H9 (cell line): ENCODE results near the gene PHOX2A. TPM values are rescaled to one million over a fixed set of nuclear protein-coding genes. Genes with fewer than 3 reads are reported as not detected.

Source experiments
- DNase-seq: peaks from one replicate; pipeline ENCODE4 v3.0.0-alpha.2; 2017
- H2AFZ ChIP-seq: one replicate; pipeline ENCODE4 v1.6.1; 2013; ENCODE audit warnings: mild to moderate bottlenecking, low read length, control low read depth, moderate library complexity
- H2AK5ac ChIP-seq: 2 replicates; pipeline ENCODE4 v1.6.1; 2013; ENCODE audit warnings: low read length, control low read depth, mixed read lengths; ENCODE audit not compliant: insufficient read length
- H2BK120ac ChIP-seq: one replicate; pipeline ENCODE4 v1.6.1; 2013; ENCODE audit warnings: low read depth, mild to moderate bottlenecking, low read length, control low read depth, inconsistent platforms; ENCODE audit not compliant: poor library complexity, severe bottlenecking
- H2BK12ac ChIP-seq: 2 replicates; pipeline ENCODE4 v1.6.1; 2013; ENCODE audit warnings: low read length, control low read depth, mixed read lengths, low read depth; ENCODE audit not compliant: insufficient read length
- H2BK15ac ChIP-seq: 2 replicates; pipeline ENCODE4 v1.6.1; 2013; ENCODE audit warnings: low read depth, low read length, control low read depth
- H2BK20ac ChIP-seq: one replicate; pipeline ENCODE4 v1.6.1; 2013; ENCODE audit warnings: low read depth, mild to moderate bottlenecking, low read length, control low read depth, inconsistent platforms; ENCODE audit not compliant: poor library complexity, severe bottlenecking
- H2BK5ac ChIP-seq: 2 replicates; pipeline ENCODE4 v1.6.1; 2013; ENCODE audit warnings: low read length, control low read depth, mixed read lengths; ENCODE audit not compliant: insufficient read length
- H3K14ac ChIP-seq: 2 replicates; pipeline ENCODE4 v1.6.1; 2013; ENCODE audit warnings: low read length, control low read depth; ENCODE audit not compliant: insufficient read depth
- H3K18ac ChIP-seq: 2 replicates; pipeline ENCODE4 v1.6.1; 2013; ENCODE audit warnings: low read depth, mild to moderate bottlenecking, mixed read lengths, low read length, control low read depth; ENCODE audit not compliant: insufficient read length
- H3K23ac ChIP-seq: 2 replicates; pipeline ENCODE4 v1.6.1; 2013; ENCODE audit warnings: low read length, control low read depth, mixed read lengths, low read depth; ENCODE audit not compliant: insufficient read length
- H3K23me2 ChIP-seq: 2 replicates; pipeline ENCODE4 v1.6.1; 2013; ENCODE audit warnings: low read depth, mild to moderate bottlenecking, mixed read lengths, low read length, control low read depth; ENCODE audit not compliant: insufficient read length, poor library complexity, severe bottlenecking
- H3K27ac ChIP-seq: 2 replicates; pipeline ENCODE4 v1.5.1; 2013; ENCODE audit warnings: low read length, control low read depth, mixed read lengths, low read depth; ENCODE audit not compliant: insufficient read length
- H3K27me3 ChIP-seq: 2 replicates; pipeline ENCODE4 v1.6.1; 2013; ENCODE audit warnings: low read length, control low read depth, inconsistent platforms; ENCODE audit not compliant: insufficient read depth
- H3K4ac ChIP-seq: 2 replicates; pipeline ENCODE4 v1.6.1; 2013; ENCODE audit warnings: low read depth, mild to moderate bottlenecking, control low read depth, inconsistent platforms, low read length, moderate library complexity
- H3K4me1 ChIP-seq: 2 replicates; pipeline ENCODE4 v1.6.1; 2013; ENCODE audit warnings: low read length, control low read depth, inconsistent platforms; ENCODE audit not compliant: insufficient read depth
- H3K4me2 ChIP-seq: 2 replicates; pipeline ENCODE4 v1.6.1; 2013; ENCODE audit warnings: low read length, control low read depth, mixed read lengths; ENCODE audit not compliant: insufficient read length, insufficient read depth
- H3K56ac ChIP-seq: 2 replicates; pipeline ENCODE4 v1.6.1; 2013; ENCODE audit warnings: low read depth, mild to moderate bottlenecking, mixed read lengths, low read length, control low read depth; ENCODE audit not compliant: insufficient read length
- H3K79me1 ChIP-seq: 2 replicates; pipeline ENCODE4 v1.6.1; 2013; ENCODE audit warnings: low read depth, mild to moderate bottlenecking, moderate library complexity, low read length, control low read depth, inconsistent platforms; ENCODE audit not compliant: insufficient read depth, poor library complexity, severe bottlenecking
- H3K79me2 ChIP-seq: 2 replicates; pipeline ENCODE4 v1.6.1; 2013; ENCODE audit warnings: low read length, control low read depth, inconsistent platforms; ENCODE audit not compliant: insufficient read depth
- H3K9ac ChIP-seq: 2 replicates; pipeline ENCODE4 v1.6.1; 2013; ENCODE audit warnings: low read length, control low read depth, mixed read lengths; ENCODE audit not compliant: insufficient read length; ENCODE audit errors: extremely low read depth
- H3K9me3 ChIP-seq: one replicate; pipeline ENCODE4 v1.6.1; 2013; ENCODE audit warnings: low read depth, low read length, inconsistent platforms; ENCODE audit not compliant: control insufficient read depth
- H3T11ph ChIP-seq: one replicate; pipeline ENCODE4 v1.6.1; 2013; ENCODE audit warnings: mild to moderate bottlenecking, low read length, control low read depth, inconsistent platforms
- H4K20me1 ChIP-seq: one replicate; pipeline ENCODE4 v1.6.1; 2013; ENCODE audit not compliant: control insufficient read depth, insufficient read length, insufficient read depth
- H4K5ac ChIP-seq: 2 replicates; pipeline ENCODE4 v1.6.1; 2013; ENCODE audit warnings: low read depth, mild to moderate bottlenecking, mixed read lengths, low read length, control low read depth; ENCODE audit not compliant: insufficient read length
- H4K8ac ChIP-seq: replicated peaks from 2 replicates; pipeline ENCODE4 v1.6.1; 2013; ENCODE audit warnings: low read length, control low read depth, mixed read lengths, low read depth; ENCODE audit not compliant: insufficient read length
- H4K91ac ChIP-seq: 2 replicates; pipeline ENCODE4 v1.6.1; 2013; ENCODE audit warnings: low read depth, mild to moderate bottlenecking, moderate library complexity, mixed read lengths, low read length, control low read depth; ENCODE audit not compliant: insufficient read length
- H3K27ac Mint-ChIP-seq, 3 experiments: 2 replicates in 2 of 3; 3 replicates in 1 of 3; pipeline ENCODE4 v1.8.0; 2020 to 2021; ENCODE audit warnings: mixed read lengths in 3 of 3, mild to moderate bottlenecking in 1 of 3, moderate library complexity in 1 of 3
- H3K27me3 Mint-ChIP-seq: 2 replicates; pipeline ENCODE4 v1.8.0; 2021; ENCODE audit warnings: low read depth, mild to moderate bottlenecking, moderate library complexity, mixed read lengths
- H3K36me3 Mint-ChIP-seq, 3 experiments: 2 replicates in 2 of 3; 3 replicates in 1 of 3; pipeline ENCODE4 v1.8.0; 2020 to 2021; ENCODE audit warnings: low read depth in 3 of 3, mixed read lengths in 3 of 3; ENCODE audit not compliant: insufficient read depth in 1 of 3
- H3K4me1 Mint-ChIP-seq, 2 experiments: 2 replicates each; pipeline ENCODE4 v1.8.0; 2020; ENCODE audit warnings: mixed read lengths in 2 of 2
- H3K4me3 Mint-ChIP-seq, 2 experiments: 2 replicates in 1 of 2; 3 replicates in 1 of 2; pipeline ENCODE4 v1.8.0; 2020 to 2021; ENCODE audit warnings: mild to moderate bottlenecking in 2 of 2, mixed read lengths in 2 of 2, moderate library complexity in 1 of 2
- H3K9me3 Mint-ChIP-seq, 2 experiments: 2 replicates in 1 of 2; 3 replicates in 1 of 2; pipeline ENCODE4 v1.8.0; 2020; ENCODE audit warnings: mild to moderate bottlenecking in 2 of 2, mixed read lengths in 2 of 2, moderate library complexity in 1 of 2
- CTCF ChIP-seq: fragments of 200-600 bp; sonication (generic); conservative IDR thresholded peaks from 3 replicates; pipeline ENCODE4 v1.8.0; 2021; ENCODE audit warnings: antibody characterized with exemption, mild to moderate bottlenecking
- WGBS: extraction: QIAGEN DNeasy Blood & Tissue Kit; methylation state at CpG from one replicate; pipeline ENCODE4 v1.1.7; 2013; ENCODE audit warnings: missing lambda C conversion rate, low lambda C conversion rate, mixed read lengths; ENCODE audit not compliant: insufficient read length; ENCODE audit errors: extremely low coverage; 5-methylcytosine and 5-hydroxymethylcytosine counted together
- total RNA-seq: library from RNA; stranded (reverse); gene quantifications from 2 replicates; pipeline ENCODE4 v1.2.1, GENCODE V29; 2021

The PHOX2A gene
- total RNA-seq, 1 experiment from 2014 or later: 1.4 TPM

DNA sequence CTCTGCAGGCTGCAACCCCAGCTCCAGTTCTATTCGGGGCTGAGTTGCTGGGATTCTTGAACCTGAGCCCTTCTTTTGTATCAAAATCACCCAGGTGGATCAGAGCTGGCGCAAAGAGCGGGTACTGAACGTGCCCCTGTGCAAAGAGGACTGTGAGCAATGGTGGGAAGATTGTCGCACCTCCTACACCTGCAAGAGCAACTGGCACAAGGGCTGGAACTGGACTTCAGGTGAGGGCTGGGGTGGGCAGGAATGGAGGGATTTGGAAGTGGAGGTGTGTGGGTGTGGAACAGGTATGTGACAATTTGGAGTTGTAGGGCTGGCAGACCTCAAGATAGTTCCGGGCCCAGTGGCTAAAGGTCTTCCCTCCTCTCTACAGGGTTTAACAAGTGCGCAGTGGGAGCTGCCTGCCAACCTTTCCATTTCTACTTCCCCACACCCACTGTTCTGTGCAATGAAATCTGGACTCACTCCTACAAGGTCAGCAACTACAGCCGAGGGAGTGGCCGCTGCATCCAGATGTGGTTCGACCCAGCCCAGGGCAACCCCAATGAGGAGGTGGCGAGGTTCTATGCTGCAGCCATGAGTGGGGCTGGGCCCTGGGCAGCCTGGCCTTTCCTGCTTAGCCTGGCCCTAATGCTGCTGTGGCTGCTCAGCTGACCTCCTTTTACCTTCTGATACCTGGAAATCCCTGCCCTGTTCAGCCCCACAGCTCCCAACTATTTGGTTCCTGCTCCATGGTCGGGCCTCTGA is 48.3 kb downstream of the PHOX2A start:
- Histone ChIP-seq H3K56ac (no peak overlapping the region), H3K79me2 (no peaks in the 10 kb centered on the region), H2BK5ac (no peak overlapping the region), H3K27ac (no peak overlapping the region), H3K23me2 (no peaks in the 10 kb centered on the region), H3K79me1 (no peaks in the 10 kb centered on the region), H2BK120ac (no peak overlapping the region), H2BK15ac (no peak overlapping the region), H3K14ac (no peak overlapping the region), H3K23ac (no peak overlapping the region), H3K4ac (no peak overlapping the region), H2BK12ac (no peak overlapping the region), H3K4me1 (no peaks in the 10 kb centered on the region), H4K20me1 (no peaks in the 10 kb centered on the region), H3K18ac (no peak overlapping the region), H3K4me2 (no peak overlapping the region), H3K27me3 (no peaks in the 10 kb centered on the region), H3K9me3 (no peaks in the 10 kb centered on the region), H2BK20ac (no peak overlapping the region), H2AK5ac (no peak overlapping the region), H3K9ac (no peak overlapping the region), H3T11ph (no peak overlapping the region), H4K5ac (no peak overlapping the region), H2AFZ (no peak overlapping the region), H4K91ac (no peak overlapping the region), H4K8ac (no peak overlapping the region)
- no peak for DNase-seq
- peaks cover 10 to 13% of the 10 kb centered on the region in 2 experiments for H3K4me1 Mint-ChIP-seq
- peaks cover 2% of the 10 kb centered on the region; the same call in 1 of the 2 replicates for H3K27me3 Mint-ChIP-seq
- H3K4me3 Mint-ChIP-seq: no peak overlapping the region
- no CpG with 5 or more reads among the region's 12 CpGs for WGBS
- H3K9me3 Mint-ChIP-seq: no peaks in the 10 kb centered on the region
- H3K27ac Mint-ChIP-seq: peak overlapping the region in 1 of 3 experiments; percentile 94; a peak in 2 of 7 replicates
- TF ChIP-seq CTCF: no peak
- H3K36me3 Mint-ChIP-seq: no peaks in the 10 kb centered on the region
